Retinal pigment epithelial cell (primary cell): ENCODE data around the gene PLLP.

Experiments
- DNase-seq: peaks from one replicate; pipeline ENCODE4 v3.0.0-alpha.2; 2010; ENCODE audit warnings: low read depth
- H3K4me3 ChIP-seq: 2 replicates; pipeline ENCODE4 v1.5.1; 2011; ENCODE audit warnings: mild to moderate bottlenecking, low read length, control low read depth, moderate library complexity
- TF ChIP-seq, protein P1 (sequence below): conservative IDR thresholded peaks from 2 replicates; pipeline ENCODE4 v1.5.1; 2011; ENCODE audit warnings: low read depth, low read length, control low read depth, inconsistent platforms

PLLP gene

GRCh38 chr16:57318240-57318970 is 33.9 kb upstream of the PLLP start:
- no peak for DNase-seq
- TF ChIP-seq, protein P1, sequence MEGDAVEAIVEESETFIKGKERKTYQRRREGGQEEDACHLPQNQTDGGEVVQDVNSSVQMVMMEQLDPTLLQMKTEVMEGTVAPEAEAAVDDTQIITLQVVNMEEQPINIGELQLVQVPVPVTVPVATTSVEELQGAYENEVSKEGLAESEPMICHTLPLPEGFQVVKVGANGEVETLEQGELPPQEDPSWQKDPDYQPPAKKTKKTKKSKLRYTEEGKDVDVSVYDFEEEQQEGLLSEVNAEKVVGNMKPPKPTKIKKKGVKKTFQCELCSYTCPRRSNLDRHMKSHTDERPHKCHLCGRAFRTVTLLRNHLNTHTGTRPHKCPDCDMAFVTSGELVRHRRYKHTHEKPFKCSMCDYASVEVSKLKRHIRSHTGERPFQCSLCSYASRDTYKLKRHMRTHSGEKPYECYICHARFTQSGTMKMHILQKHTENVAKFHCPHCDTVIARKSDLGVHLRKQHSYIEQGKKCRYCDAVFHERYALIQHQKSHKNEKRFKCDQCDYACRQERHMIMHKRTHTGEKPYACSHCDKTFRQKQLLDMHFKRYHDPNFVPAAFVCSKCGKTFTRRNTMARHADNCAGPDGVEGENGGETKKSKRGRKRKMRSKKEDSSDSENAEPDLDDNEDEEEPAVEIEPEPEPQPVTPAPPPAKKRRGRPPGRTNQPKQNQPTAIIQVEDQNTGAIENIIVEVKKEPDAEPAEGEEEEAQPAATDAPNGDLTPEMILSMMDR = no peak
- no peak overlapping the region for H3K4me3 ChIP-seq

DNA sequence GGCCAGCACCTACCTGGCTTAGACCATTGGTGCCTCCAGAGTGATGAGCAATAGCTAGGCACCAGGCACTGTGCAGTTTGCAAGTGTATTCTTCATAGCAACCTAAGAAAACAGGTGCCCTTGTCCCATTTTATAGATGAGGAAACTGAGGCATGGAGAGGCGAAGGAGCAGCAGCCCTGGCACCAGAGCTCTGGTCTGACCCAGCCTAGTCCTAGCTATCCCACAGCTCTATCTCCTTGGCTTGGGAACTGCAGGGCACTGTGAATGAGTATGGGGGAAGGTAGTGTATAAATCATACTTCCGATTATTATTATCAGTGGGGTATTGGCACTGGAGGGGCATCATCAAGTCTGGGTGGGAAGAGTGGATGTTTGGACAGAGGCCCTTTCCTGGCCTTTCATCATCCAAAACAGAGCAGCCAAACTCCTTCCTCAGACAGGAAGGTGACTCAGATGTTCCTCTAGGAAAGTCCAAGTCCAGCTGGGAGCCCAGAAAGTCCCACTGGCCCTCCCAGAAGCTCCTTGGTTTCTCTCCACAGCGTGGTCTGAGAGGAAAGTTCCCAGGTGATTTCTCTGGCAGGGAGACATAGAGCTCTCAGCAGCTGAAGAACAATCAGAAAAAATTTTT is 32.0 kb upstream of the PLLP start:
- TF ChIP-seq, protein P1 = no peak
- DNase-seq = no peak

DNA sequence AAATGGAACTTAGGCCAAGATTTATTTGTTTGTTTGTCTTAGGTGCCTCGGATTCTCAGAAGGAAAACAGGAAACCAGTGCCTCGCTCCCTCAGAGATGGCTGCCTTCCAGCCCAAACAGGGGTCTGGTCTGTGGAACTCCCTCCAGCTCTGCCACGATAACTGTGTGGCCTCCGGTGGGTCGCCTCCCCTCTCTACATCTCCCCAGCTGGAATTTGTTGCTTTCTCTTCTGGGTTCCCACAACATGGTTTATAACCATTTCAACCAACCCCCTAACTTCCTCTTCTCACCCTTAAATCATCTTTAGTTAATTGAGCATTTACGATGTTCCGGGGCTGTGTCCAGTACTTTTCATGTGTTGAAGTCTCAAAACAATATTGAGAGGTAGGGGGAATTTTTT is 30.9 kb upstream of the PLLP start:
- H3K4me3 ChIP-seq = no peak overlapping the region
- DNase-seq = no peak
- TF ChIP-seq, protein P1 = no peak

More for the DNA sequence above, 32.0 kb upstream of the PLLP start:
- H3K4me3 ChIP-seq = no peak overlapping the region

GRCh38 chr16:57314161-57314785 is 29.8 kb upstream of the PLLP start:
- no peak overlapping the region for H3K4me3 ChIP-seq
- DNase-seq = no peak
- TF ChIP-seq, protein P1 = no peak

DNA sequence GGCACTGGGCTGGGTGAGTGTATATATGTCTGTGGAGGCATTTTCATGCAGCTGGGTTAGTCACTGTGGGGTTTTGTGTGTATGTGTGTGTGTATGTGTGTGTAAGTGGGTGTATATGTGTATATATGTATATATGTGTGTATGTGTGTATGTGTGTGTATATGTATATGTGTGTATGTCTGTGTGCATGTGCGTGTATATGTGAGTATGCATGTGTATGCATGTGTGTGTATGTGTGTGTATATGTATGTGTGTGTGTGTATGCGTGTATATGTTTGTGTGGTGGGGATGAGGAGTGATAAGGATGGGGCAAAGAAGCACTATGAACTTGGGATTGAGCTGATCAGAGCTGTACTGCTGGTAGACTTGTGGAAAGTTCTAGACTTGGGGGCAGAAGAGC is 29.0 kb upstream of the PLLP start:
- DNase-seq = no peak
- no peak overlapping the region for H3K4me3 ChIP-seq
- TF ChIP-seq, protein P1 = no peak

DNA sequence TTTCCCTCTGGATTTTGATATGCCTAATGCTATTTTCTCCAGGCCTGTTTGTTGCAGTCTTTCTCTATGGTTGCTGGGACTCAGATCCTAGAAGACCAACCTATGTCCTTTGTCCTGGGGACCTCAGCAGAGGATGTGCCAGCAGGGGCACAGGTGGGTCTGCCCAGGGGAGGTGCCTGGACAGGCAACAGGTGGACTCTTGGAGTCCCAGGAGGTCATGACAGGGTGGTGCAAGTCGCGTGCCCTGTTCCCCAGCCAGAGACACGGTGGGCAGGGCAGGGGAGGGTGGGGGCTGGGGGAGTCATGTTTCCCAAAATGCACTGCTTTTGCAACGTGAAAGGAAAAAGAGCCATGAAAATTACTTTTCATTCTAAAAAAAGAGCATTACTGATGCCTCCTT is 26.3 kb upstream of the PLLP start:
- TF ChIP-seq, protein P1 = no peak
- DNase-seq = no peak
- H3K4me3 ChIP-seq = no peak overlapping the region
